NB4 (cell line): ENCODE results near the gene ZNF778.

ENCODE experiments used
- CTCF ChIP-seq: IDR thresholded peaks from one replicate; pipeline ENCODE4 v1.5.1; 2012; ENCODE audit warnings: low read depth, low read length
- POLR2A ChIP-seq: IDR thresholded peaks from 2 replicates; pipeline ENCODE4 v1.6.1; 2011; ENCODE audit warnings: mild to moderate bottlenecking; ENCODE audit not compliant: insufficient read length; ENCODE audit errors: extremely low read depth

- TF ChIP-seq POLR2A (no peak), CTCF (no peak)
Observed at GRCh38 chr16:89257757-89258465, 40.4 kb downstream of the ZNF778 start.
